ENCODE results near the gene ECI2.
"Not testable (repeated sequence)": the region's sequence is repeated elsewhere in the genome, so short reads cannot be mapped to it uniquely, and the experiment has no call there.

Gene ECI2

DNA sequence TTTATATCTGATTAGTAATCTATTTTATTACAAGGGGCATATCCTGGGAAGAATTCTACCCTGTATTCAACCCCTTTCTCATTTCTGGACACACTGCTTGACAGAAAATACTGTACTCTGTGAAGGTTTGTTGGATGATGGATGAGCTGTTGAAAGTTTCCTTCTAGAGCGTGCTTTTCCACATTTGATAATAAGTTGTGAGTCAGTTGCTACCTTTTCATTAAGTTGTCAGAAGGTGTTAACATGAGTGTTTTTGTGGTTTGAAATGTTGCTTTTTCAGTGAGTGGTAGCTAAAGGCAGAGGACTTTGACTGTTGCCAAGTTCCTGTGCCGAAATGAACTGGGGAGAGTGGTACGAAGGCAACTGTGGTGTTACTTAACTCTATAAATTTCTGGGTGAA lies 3.9 kb upstream of the ECI2 start:
- DNase-seq (ENCODE audit: low spot score) = no peak

DNA sequence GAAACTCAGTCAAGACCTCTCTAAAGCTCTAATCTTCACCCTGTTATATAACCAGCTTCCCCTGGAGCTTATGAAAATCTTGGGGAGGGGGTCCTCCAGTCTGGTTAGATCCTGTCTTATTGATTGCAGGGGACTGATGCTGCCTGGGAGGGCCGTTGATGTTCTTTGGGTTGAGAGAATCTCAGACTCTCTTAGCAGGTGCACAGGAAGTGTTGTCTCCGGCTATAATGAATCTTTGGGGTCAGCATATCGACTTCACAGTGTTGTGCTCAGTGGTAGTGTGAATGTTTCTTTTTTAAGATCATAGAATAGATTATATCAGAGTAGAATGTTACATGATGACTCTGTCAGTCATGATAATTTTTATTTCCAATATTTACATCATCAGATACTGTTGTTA lies 2.8 kb upstream of the ECI2 start:
- no peak for DNase-seq (ENCODE audit: low spot score)

DNA sequence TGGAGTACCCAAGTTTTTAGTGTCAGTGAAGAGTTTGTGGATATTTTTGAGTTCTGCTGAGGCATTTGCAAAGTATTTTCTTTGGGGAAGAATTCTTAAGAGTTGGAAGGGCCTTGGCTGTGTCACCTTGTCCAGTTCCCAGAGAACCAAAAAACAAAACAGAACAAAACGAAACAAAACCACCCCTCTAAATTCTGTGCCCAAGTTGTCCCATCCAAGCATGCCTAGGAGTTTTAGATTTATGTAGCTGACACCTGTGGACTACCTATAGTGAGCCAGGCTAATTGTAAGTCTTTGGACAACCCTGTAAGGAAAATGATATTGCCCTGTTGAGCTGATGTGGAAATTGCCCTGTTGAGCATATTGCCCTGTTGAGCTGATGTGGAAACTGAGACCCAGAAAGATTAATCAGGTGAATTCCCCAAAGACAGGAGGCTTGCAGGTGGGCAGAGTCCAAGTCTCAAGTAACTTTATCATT lies 1.0 kb upstream of the ECI2 start:
- no peak for DNase-seq (ENCODE audit: low spot score)

DNA sequence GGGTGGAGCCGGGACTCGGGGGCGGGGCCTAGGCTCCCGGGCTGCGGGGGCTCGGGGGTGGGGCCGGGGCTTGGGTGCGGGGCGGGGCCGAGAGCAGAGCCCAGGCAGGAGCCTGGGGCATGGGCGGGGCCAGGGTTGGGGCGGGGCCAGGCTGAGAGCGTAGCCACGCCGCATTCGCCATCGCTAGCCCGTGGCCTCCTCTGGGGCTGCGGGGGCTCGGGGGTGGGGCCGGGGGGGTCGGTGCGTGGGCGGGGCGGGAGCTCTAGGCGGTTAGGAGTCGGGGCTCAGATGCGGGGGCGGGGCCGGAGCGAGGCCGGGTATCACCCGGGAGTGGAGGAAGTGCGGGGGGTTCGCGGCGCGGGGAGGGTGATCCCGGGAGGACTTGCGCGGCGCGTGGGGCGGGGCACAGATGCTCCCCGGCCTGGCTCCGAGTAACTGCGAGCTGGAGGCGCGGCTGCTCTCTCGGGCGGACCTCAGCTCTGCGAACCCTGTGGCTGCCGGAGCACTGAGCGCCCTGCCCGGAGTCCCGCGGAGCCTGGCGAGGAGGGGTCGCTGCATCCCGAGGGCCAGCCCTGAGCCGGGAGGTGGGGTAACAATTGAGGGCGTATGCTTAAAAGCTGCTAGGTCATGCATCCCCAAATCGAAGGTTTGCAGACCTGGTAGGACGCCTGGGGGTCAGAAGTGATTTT lies 434 bp upstream of the ECI2 start:
- peak; percentile 99 for DNase-seq (ENCODE audit: low spot score)

DNA sequence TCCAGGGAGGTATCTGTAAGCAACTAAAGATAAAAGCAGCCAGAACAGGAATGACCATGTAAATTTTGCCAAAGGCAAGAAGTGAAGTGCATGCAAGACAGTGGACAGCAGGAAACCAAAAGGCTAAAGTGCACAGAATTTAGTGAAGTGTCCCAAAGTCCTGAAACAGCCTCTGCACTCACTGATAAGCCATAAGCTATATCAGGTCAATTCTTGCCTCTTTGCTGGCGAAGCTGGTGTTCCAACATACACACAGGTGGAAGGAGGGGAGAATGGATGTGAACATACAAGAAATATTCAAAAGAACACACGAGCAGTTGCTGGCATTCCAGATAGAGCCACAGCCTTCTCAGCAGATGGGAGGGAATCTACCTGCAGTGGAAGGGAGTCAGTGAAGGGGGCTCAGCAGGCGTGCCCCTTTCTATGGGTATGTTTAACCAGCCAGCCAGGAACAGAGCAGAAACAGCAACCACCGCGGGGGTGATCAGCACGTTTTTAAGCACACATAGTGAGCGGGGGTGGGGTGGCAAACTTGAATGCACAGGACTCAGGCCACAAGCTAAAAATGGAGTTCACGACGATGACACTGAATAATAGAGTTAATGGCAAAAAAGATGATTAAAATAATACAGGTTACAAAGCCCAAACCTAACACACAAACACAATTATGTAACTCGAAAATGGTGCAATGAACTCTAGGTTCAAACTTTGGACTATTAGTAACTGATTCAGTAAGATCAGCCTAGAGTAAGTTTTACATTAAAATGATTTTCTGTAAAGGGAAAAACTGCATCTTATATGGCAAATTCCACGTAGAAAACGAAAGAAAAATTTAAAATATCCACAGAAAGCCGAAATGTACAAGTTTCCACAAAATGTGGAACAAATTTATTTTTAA lies 1.2 kb downstream of the ECI2 start:
- DNase-seq (ENCODE audit: low spot score) = no peak

DNA sequence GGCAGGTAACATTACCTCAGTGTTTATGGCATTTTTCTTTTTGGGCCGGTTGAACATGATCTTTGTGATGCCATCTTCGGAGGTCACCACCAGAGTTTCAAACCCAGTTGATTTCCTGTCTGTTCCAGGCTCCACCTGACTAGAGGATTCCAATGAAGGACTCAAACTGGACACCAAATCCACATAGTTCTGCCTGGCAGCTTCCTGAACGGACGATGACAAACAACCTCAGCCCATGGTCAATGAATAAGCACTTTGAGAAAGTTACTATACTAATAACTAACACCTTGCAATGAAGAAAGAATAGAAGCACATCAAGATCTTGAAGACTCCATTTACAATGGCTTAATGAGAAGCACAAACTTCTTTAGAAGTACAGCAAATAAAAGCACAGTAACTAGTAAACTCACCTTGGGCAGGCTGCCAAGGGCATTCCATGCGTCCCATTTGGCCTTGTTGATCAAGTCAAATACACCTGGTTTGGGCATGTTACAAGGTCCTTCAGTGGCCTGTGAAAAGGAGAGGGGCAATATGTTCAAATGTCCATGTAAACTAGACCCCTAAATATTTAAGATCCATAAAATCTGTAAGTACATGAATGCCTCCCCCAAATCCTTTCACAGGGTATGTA lies 4.9 kb downstream of the ECI2 start:
- no peak for DNase-seq (ENCODE audit: low spot score)

DNA sequence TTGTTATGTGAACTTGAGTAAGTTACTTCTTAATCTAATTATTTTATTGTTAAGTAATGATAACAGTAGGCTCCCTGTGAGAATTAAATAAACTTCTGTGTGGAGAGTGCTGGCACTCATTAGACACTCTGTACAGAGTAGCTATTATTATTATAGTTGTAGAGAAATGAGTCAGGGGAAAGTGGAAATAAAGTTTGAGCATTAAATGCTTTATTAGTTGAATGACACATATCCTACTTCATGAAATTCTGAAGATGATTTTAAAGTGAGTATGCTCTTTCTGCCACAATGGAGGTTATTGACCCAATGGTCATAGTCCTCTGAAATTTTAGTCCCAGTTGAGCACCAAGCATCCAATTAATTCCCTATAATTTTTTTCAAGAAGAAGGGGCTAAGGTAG lies 5.9 kb downstream of the ECI2 start:
- DNase-seq (ENCODE audit: low spot score) = no peak

DNA sequence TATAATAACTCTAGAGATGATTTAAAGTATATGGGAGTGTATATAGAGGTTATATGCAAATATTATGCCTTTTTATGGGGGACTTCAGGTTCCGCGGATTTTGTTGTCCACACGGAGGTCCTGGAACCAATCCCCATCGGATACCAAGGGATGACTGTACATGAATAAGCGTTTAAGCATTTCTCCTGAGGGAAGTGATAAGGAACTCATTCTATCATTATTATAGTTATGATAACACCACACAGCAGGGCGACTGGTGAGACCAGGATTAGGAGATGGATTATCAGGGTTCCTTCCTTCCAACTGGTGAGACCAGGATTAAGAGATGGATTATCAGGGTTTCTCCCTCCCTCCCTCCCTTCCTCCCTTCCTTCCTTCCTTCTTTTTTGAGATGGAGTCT lies 6.6 kb downstream of the ECI2 start:
- DNase-seq (ENCODE audit: low spot score) = no peak

DNA sequence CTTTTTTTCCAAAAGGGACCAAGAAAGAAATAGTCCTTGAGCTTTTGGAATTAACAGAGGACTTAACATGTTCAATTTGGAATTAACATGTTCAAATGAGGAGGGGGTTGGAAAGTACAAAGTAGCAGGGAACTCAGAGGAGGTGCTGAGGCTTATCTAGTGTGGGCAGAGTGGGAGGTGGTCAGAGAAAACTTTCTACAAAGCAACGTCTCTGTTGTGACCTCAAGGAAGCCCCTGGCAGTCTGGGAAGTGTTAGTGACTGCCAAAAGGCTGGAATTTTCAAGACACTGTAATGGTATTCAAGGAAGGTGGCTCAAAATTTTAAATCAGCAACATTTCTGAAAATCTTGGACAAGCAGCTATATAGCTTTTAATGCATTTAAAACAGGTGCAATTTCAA lies 7.3 kb downstream of the ECI2 start:
- no peak for DNase-seq (ENCODE audit: low spot score)

DNA sequence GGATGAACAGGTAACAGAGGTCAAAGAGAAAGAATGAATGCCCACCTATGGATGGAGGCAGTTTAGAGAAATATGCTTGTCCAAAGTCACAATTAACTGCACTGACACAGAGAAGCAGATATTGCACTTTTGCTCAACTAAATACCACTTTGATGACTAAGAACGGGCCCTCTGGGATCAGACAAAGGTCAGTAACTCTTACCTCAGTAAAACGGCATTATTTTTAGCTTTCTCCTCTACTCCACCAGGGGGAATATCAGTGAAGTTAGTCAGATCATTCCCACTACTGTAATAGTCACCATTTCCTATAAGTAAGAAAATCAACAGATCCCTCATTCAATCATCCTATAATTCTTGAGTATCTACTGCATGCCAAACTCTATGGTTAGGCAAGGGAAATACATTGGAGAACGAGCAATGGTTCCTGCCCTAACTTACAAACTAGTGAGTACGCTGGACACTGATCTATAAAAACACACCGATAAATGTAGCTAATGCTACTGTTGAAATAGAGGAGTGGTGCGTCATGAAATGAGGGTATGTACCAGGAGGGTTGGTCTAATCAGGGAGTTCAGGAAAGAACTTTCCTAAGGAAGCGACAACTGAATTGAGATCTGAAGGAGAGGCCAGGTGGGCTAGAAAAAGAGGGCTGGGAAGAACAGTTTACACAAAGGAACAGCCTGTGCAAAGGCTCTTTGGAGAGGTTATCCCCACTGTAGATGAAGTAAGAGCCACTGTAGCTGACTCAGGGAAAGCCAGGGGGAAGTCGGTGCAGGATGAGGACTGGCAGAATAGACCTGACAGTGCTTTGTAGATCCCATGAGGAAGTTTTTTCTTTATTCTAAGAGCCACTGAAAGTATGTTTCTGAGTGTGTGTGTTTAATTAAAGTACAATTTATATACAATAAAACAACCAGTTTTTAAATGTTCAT lies 9.2 kb downstream of the ECI2 start:
- DNase-seq (ENCODE audit: low spot score) = peak; percentile 81

DNA sequence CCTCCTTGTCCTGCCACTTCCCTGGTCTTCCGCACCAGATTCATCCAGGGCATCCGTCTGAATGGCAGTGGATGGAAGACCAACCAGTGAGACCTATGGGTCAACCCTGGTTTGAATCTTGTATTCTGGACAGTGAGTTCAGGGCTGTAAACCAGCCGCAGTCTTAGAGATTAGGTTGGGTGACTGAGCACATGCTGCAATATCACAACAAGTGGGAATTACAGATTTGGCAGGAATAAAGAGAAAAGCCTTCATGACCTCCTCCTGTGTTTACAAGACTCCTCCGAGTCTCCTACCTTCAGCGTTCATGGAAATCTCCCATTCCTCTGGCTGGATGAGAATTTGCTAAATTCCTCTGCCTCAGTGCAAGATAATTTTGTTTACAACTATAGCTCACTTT lies 9.9 kb downstream of the ECI2 start:
- DNase-seq (ENCODE audit: low spot score) = no peak

DNA sequence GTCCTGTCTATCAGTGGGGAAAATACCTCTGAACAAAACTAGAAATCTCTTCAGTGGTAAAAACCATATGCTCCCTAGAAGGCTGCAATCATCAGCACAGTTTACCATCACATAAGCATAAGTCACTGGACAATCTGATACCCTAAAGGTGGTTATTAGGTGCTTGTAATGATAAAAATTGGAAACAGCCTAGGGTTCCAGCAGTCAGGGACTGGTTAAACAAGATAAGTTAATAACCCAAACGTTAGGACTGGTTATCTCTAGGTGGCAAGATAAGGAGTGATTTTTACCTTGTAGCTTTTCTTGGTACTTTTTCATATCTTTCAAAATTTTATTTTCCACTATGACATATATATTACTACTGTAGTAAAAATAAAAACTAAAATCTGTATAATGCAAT lies 11.0 kb downstream of the ECI2 start:
- no peak for DNase-seq (ENCODE audit: low spot score)

DNA sequence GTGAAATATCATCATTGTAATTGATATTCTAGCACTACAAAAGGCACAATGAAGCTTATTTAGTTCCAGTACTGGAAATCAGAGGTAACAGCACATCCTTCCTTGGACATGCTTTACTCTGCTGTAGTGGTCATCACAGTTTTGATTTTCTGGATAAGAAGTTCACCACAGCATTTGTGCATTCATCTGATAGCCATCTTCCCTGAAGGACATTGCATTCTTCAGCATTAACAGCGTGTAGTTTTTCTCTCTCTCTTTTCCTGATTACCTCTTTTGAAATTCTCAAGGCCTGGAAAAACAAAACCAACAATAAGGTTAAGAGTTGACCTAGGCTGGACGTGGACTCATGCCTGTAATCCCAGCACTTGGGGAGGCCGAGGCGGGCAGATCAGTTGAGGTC lies 19.6 kb downstream of the ECI2 start:
- no peak for DNase-seq (ENCODE audit: low spot score)

DNA sequence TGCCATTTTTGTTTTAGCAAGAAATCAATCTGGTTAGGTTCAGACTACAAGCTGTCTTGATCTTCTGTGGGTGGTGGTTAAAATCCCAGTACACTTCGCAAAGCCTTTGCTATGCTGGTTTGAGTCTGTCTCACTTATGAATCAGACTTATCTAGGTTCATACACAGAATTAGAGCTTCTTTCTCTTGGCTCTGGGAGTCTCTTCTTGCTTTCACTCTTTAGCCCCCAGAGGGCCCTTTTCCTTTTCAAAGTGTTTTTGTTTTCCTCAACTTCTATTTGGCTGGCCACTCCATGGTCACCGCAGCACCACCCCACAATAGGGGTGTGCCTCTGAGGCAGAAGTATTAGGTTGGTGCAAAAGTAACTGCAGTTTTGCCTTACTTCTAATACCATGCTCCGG lies 21.3 kb downstream of the ECI2 start:
- peak; percentile 16 for DNase-seq (ENCODE audit: low spot score)

DNA sequence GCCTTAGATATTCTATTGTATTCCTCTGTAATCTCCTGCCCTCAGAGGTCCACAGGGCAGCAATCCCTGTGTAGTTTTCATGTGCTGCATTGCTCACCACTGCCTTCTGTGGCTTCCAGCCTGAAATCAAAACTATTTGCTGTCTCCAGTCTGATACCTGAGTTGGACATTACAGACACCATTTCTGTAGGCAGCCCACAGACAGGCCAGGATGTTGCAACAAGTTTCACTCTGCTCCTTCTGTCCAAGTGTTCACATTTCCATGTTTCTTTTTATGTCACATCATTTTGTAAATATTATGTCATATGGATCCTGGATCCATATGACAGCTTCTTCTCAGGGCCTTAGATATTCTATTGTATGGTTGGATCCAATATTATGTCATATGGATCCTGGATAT lies 21.7 kb downstream of the ECI2 start:
- no peak for DNase-seq (ENCODE audit: low spot score)

DNA sequence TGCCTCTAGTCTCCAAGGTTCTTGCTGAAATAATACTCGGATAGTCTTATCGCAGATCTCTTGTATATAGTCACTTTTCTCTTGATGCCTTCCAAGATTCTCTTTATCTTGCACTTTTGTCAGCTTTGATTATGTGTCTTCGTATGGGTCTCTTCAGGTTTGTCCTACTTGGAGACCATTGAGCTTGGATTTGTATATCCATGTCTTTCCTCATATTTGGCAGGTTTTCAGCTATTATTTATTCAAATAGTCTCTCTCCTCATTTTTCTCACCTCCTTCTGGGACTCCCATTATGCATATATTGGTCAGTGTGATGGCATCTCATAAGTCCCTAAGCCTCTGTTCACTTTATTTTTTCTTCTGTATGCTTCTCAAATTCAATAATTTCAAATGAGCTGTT lies 23.0 kb downstream of the ECI2 start:
- DNase-seq (ENCODE audit: low spot score) = no peak

DNA sequence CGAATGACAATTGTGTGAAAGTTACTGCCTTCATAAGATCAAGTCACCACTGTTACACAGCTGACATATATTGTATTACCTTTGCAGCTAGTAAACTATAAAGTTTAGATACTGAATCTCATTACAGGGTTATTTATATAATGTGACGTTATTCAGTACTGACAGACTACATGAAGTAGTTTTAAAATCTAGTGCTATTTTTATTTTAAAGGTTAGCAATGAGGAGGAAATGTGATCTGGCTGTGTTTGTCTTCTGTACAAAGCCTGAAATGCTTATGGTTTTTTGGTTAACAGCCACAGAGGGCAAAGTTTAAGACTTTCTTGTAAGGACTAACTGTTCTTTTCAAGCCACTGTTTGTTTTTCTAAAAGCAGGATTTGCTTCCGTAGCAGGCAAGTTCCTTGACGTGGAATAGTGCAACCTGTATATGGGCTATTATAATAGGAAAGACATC lies 26.0 kb downstream of the ECI2 start:
- not testable (repeated sequence) for DNase-seq (ENCODE audit: low spot score)

DNA sequence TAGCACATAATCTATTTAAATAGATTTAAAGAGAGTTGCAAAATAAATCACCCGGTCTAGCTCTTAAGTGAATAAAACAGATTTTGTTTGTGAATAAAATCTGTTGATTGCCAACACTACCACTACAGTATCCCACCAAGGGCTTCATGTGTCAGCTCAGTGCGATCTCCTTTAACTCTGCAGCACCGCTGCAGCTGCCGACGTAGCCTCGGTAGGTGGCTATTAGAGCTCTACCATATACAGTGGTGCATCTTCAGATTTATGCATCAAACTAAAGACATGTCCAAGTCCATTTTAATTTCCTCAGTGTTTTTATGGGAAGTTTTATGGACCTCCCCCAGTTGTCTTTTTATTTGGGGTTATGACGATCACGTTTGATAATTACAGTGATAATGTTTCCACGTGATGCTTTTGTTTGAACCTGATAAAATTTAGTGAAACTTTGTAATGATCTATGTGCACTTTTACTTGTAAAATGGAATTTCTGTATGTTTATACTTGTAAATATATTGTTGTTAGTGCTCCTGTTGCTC lies 26.7 kb downstream of the ECI2 start:
- DNase-seq (ENCODE audit: low spot score) = no peak

DNA sequence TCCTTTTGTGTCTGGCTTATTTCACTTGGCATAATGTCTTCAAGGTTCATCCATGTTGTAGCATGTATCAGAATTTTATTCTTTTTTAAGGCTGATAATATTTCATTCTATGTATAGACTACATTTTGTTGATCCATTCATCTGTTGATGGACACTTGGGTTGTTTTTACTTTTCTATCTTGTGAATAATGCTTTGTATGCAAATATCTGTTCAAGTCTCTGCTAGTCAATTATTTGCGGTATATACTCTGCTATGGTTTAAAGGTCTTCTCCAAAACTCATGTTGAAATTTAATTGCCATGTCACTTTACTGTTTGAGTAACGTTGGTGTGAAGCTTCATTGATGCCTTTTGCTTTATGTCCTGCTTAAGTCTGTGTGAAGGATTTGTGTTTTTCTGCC lies 27.5 kb downstream of the ECI2 start:
- no peak for DNase-seq (ENCODE audit: low spot score)

DNA sequence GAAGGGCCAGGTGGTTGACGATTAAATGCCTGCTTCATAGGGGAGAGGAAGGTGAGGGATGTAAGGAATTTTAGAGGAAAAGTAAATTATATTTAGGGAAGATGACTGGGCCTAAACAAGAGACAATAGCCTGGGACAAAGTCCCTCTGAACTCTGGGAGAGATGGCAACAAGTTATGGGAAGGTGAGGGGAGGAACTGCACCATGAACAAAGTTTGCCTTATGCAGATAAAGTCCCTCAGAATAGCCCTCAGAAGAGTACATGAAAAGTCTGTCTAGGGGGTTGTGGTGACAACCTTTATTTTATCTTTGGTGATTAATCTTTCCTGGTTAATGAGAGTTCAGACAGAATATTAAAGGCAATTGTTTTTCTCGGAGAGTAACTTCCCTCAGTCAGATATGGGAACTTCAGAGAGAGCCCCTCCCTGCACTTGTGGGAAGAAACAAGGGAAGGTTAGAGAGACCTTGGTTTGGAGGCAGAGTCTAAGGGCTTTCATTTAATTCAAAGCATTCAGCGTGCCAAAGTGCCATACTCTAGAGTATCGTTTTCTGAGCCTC lies 29.3 kb downstream of the ECI2 start:
- no peak for DNase-seq (ENCODE audit: low spot score)

DNA sequence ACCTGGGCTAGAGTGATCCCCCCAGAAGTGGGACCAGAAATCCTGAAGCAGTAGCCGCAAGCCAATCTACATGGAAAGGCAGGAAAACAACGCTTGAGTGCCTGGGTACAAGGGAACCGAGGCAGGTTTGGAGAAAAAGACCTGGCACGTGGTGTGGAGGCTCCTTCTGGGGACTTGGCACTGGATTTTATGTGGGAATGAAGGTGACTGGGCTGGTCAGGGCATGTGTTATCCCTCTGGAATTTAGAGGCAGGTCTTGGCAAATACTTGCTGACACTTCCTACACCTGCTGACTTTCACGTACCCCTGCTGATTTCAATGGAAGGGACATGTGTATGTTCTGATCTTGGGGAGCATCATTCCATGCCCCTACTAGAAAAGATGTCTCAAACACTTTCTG lies 31.4 kb downstream of the ECI2 start:
- peak; percentile 14 for DNase-seq (ENCODE audit: low spot score)

Measured in AG20443 (cell line).